K562 (cell line): ENCODE results near the gene CCDC3. TPM values are rescaled to one million over a fixed set of nuclear protein-coding genes. Genes with fewer than 3 reads are reported as not detected.

Experiments used
- GATAD2A ChIP-seq: fragments of 450-650 bp; IDR thresholded peaks from 2 replicates; pipeline ENCODE4 v1.6.1; 2017
- XRCC5 ChIP-seq: fragments of 200-400 bp; formaldehyde crosslinking; IDR thresholded peaks from 2 replicates; pipeline ENCODE4 v1.6.1; 2017; ENCODE audit warnings: low read depth, mild to moderate bottlenecking, low read length
- ZNF143 ChIP-seq: sonication (generic); formaldehyde crosslinking; IDR thresholded peaks from 2 replicates; pipeline ENCODE4 v1.9.0; 2022; ENCODE audit warnings: mild to moderate bottlenecking, missing genetic modification reagents
- polyA plus RNA-seq, 8 experiments: library from polyadenylated mRNA; depleted of rRNA in 4 of 8; stranded (reverse) in 5 of 8; unstranded in 3 of 8; fragments of >200 nt; fragmentation: Nextera tagmentation in 2 of 8; fragmentation: Illumina TruSeq in 1 of 8; extraction: Ambion mirVana in 2 of 8; extraction: Trizol in 1 of 8; gene quantifications; 2 replicates each; pipeline versions ENCODE4 v1.2.1 to v1.2.3, GENCODE V29; 2011 to 2014; ENCODE audit warnings: inconsistent platforms in 1 of 8, missing spikeins in 1 of 8
- total RNA-seq, 7 experiments: library from RNA; depleted of rRNA in 6 of 7; stranded (reverse); fragments of >200 nt in 6 of 7; fragmentation: Illumina TruSeq in 2 of 7; extraction: Trizol in 2 of 7; gene quantifications; 2 replicates each; pipeline versions ENCODE4 v1.2.1 to v1.2.3, GENCODE V29; 2011 to 2021; ENCODE audit warnings: low replicate concordance in 1 of 7
- TF ChIP-seq, protein P1 (sequence below): fragments of 250-450 bp; sonication (Bioruptor Pico); IDR thresholded peaks from 2 replicates; pipeline ENCODE4 v1.5.0; 2020; ENCODE audit warnings: mild to moderate bottlenecking, borderline replicate concordance
- TF ChIP-seq, protein P2 (sequence below): fragments of 450-650 bp; IDR thresholded peaks from 2 replicates; pipeline ENCODE4 v1.6.1; 2016; ENCODE audit warnings: antibody characterized with exemption
- TF ChIP-seq, protein P3 (sequence below): fragments of 450-650 bp; IDR thresholded peaks from 2 replicates; pipeline ENCODE4 v1.7.0; 2016; ENCODE audit warnings: borderline replicate concordance

The CCDC3 gene
- total and polyA plus RNA-seq, 9 of the 15 experiments (the other 6 are each of a cell fraction or from before 2014, with no cell fraction given): not detected

DNA sequence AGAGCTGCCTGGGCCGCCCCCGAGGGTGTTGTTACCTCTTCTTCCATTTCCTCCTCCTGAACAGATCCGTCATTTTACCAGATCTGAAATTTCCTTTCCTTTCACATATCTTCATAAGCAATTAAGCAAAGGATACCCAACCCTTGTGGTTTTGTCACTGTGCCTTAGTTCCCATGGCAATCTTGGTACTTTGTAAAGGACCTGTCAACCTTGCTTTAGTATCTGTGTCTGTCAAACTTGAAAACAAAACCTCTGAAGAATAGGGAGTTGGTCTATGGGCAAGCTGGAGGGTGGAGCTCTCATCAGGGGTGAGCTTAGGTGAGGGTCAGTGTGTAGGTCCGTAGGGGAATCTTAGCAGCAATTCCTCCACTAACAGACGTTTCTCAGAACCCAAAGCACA is 25.4 kb upstream of the CCDC3 start (continued):
- TF ChIP-seq ZNF143 (CRISPR knock-in tag) (no peak), XRCC5 (no peak), GATAD2A (no peak)
- TF ChIP-seq, protein P1, sequence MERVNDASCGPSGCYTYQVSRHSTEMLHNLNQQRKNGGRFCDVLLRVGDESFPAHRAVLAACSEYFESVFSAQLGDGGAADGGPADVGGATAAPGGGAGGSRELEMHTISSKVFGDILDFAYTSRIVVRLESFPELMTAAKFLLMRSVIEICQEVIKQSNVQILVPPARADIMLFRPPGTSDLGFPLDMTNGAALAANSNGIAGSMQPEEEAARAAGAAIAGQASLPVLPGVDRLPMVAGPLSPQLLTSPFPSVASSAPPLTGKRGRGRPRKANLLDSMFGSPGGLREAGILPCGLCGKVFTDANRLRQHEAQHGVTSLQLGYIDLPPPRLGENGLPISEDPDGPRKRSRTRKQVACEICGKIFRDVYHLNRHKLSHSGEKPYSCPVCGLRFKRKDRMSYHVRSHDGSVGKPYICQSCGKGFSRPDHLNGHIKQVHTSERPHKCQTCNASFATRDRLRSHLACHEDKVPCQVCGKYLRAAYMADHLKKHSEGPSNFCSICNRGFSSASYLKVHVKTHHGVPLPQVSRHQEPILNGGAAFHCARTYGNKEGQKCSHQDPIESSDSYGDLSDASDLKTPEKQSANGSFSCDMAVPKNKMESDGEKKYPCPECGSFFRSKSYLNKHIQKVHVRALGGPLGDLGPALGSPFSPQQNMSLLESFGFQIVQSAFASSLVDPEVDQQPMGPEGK: no peak
- TF ChIP-seq, protein P2, sequence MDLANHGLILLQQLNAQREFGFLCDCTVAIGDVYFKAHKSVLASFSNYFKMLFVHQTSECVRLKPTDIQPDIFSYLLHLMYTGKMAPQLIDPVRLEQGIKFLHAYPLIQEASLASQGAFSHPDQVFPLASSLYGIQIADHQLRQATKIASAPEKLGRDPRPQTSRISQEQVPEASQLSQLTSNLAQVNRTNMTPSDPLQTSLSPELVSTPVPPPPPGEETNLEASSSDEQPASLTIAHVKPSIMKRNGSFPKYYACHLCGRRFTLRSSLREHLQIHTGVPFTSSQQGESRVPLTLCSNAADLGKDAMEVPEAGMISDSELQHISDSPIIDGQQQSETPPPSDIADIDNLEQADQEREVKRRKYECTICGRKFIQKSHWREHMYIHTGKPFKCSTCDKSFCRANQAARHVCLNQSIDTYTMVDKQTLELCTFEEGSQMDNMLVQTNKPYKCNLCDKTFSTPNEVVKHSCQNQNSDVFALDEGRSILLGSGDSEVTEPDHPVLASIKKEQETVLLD: no peak
- TF ChIP-seq, protein P3, sequence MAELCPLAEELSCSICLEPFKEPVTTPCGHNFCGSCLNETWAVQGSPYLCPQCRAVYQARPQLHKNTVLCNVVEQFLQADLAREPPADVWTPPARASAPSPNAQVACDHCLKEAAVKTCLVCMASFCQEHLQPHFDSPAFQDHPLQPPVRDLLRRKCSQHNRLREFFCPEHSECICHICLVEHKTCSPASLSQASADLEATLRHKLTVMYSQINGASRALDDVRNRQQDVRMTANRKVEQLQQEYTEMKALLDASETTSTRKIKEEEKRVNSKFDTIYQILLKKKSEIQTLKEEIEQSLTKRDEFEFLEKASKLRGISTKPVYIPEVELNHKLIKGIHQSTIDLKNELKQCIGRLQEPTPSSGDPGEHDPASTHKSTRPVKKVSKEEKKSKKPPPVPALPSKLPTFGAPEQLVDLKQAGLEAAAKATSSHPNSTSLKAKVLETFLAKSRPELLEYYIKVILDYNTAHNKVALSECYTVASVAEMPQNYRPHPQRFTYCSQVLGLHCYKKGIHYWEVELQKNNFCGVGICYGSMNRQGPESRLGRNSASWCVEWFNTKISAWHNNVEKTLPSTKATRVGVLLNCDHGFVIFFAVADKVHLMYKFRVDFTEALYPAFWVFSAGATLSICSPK: no peak
